ENCODE data around the gene DDX46.

DDX46 gene

DNA sequence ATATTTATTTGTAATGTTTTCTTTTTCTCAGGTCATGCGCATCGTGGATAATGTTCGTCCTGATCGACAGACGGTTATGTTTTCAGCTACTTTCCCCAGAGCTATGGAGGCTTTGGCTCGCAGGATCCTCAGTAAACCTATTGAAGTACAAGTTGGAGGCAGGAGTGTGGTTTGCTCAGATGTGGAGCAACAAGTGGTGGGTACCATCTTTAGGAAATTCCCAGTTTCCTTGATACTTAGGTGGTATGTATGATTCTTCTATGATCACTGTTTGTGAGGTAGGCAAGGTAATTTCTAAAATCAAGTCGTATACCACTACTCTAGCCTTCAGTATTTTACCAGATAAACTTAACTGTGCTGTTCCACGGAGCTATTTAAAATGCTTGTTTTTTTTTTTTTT is 36.2 kb downstream of the DDX46 start:
- H3K4me3 ChIP-seq (ENCODE audit: low read length) = no peak overlapping the region
- no peaks in the 10 kb centered on the region for H3K9me3 ChIP-seq (ENCODE audit: low read length)
- no peaks in the 10 kb centered on the region for H3K4me1 ChIP-seq (ENCODE audit: insufficient read depth, low read length)
- no peaks in the 10 kb centered on the region for H3K27me3 ChIP-seq (ENCODE audit: insufficient read depth, low read length)
- H3K36me3 ChIP-seq (ENCODE audit: insufficient read depth, low read length) = peaks cover 80% of the 10 kb centered on the region
- no peak overlapping the region for H2AFZ ChIP-seq (ENCODE audit: low read depth, low read length)

DNA sequence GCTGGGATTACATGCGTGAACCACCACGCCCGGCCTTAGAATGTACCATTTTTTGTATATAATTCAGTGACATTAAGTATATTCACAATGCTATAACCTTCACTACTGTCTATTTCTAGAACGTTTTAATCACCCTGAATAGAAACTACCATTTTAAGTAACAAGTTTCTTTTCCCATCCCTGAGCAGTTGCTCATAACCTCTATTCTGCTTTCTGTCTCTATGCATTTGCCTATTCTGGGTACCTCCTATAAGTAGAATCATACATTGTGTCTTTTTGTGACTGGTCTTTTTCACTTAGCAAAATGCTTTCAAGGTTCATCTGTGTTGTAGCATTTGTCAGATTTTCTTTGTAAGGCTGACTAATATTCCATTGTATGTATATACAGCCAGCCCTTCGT is 39.9 kb downstream of the DDX46 start:
- H2AFZ ChIP-seq (ENCODE audit: low read depth, low read length) = no peak overlapping the region
- no peaks in the 10 kb centered on the region for H3K4me1 ChIP-seq (ENCODE audit: insufficient read depth, low read length)
- H3K4me3 ChIP-seq (ENCODE audit: low read length) = no peak overlapping the region
- no peaks in the 10 kb centered on the region for H3K27me3 ChIP-seq (ENCODE audit: insufficient read depth, low read length)
- H3K9me3 ChIP-seq (ENCODE audit: low read length) = no peaks in the 10 kb centered on the region
- peaks cover 78% of the 10 kb centered on the region for H3K36me3 ChIP-seq (ENCODE audit: insufficient read depth, low read length)

DNA sequence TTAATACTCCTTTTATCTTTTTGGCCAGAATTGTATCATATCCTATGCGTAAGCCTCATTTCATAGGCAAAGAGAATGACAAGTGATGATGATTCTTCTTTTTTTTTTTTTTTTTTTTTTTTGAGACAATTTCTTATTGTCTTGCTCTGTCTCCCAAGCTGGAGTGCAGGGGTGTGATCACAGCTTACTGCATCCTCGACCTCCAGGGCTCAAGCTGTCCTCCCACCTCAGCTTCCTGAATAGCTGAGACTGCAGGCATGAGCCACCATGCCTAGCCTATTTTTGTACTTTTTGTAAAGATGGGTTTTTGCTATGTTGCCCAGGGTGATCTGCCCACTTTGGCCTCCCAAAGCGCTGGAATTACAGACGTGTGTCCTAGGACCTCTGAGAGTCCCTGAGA is 45.2 kb downstream of the DDX46 start:
- H2AFZ ChIP-seq (ENCODE audit: low read depth, low read length) = no peak overlapping the region
- H3K9me3 ChIP-seq (ENCODE audit: low read length) = no peaks in the 10 kb centered on the region
- H3K36me3 ChIP-seq (ENCODE audit: insufficient read depth, low read length) = peaks cover 72% of the 10 kb centered on the region
- H3K27me3 ChIP-seq (ENCODE audit: insufficient read depth, low read length) = no peaks in the 10 kb centered on the region
- no peaks in the 10 kb centered on the region for H3K4me1 ChIP-seq (ENCODE audit: insufficient read depth, low read length)
- no peak overlapping the region for H3K4me3 ChIP-seq (ENCODE audit: low read length)

DNA sequence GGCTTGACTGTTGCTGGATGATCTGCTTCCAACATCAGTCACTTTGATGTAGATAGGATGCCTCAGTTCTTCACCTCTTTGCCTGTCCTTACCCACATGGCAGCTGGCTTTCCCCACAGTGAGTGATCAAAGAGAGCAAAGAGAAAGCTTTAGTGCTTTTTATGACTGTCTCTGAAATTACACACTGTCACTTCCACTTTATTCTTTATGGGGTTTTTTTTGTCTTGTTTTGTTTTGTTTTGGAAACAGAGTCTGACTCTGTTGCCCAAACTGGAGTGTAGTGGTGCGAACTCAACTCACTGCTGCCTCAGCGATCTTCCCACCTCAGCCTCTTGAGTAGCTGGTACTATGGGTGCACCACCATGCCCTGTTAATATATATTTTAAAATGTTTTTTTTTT is 54.8 kb downstream of the DDX46 start:
- no peaks in the 10 kb centered on the region for H3K9me3 ChIP-seq (ENCODE audit: low read length)
- no peaks in the 10 kb centered on the region for H3K4me1 ChIP-seq (ENCODE audit: insufficient read depth, low read length)
- H3K36me3 ChIP-seq (ENCODE audit: insufficient read depth, low read length) = peaks cover 71% of the 10 kb centered on the region
- no peak overlapping the region for H2AFZ ChIP-seq (ENCODE audit: low read depth, low read length)
- no peaks in the 10 kb centered on the region for H3K27me3 ChIP-seq (ENCODE audit: insufficient read depth, low read length)
- H3K4me3 ChIP-seq (ENCODE audit: low read length) = no peak overlapping the region

DNA sequence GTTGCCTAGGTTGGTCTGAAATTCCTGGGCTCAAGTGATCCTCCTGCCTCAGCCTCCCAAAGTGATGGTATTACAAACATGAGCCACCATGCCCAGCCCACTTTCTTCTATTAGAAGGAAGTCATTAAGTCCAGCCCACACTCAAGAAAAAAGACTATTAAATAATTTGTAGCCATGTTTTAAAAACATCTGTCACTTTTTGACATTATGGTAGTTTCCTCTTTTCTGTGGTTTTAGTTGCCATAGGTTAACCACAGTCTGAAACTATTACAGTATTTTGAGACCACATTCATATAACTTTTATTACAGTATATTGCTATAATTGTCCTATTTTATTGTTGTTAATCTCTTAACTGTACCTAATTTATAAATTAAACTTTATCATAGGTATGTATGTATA is 55.2 kb downstream of the DDX46 start:
- Histone ChIP-seq H3K36me3 (ENCODE audit: insufficient read depth, low read length) (peaks cover 70% of the 10 kb centered on the region), H2AFZ (ENCODE audit: low read depth, low read length) (no peak overlapping the region), H3K27me3 (ENCODE audit: insufficient read depth, low read length) (no peaks in the 10 kb centered on the region), H3K4me1 (ENCODE audit: insufficient read depth, low read length) (no peaks in the 10 kb centered on the region), H3K4me3 (ENCODE audit: low read length) (no peak overlapping the region), H3K9me3 (ENCODE audit: low read length) (no peaks in the 10 kb centered on the region)

DNA sequence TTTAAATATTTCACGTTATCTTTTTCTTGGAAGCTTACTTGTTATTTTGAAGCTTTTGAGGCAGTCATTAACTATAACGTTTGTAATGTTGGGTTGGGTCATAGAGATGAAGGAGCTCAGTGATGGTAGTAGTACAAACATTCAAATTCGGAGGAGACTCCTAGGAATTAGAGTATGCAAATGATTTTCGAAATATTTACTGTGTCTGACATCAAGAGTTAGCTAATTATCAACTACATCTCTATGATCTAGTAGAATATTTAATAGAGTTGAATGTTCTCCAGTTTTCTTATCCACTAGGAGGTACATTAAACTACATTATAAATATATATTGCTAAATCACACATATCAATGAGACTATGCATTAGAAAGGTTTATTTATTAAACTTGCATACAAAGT is 58.4 kb downstream of the DDX46 start:
- H3K36me3 ChIP-seq (ENCODE audit: insufficient read depth, low read length) = peaks cover 76% of the 10 kb centered on the region
- H2AFZ ChIP-seq (ENCODE audit: low read depth, low read length) = no peak overlapping the region
- no peaks in the 10 kb centered on the region for H3K4me1 ChIP-seq (ENCODE audit: insufficient read depth, low read length)
- H3K27me3 ChIP-seq (ENCODE audit: insufficient read depth, low read length) = no peaks in the 10 kb centered on the region
- no peak overlapping the region for H3K4me3 ChIP-seq (ENCODE audit: low read length)
- no peaks in the 10 kb centered on the region for H3K9me3 ChIP-seq (ENCODE audit: low read length)

DNA sequence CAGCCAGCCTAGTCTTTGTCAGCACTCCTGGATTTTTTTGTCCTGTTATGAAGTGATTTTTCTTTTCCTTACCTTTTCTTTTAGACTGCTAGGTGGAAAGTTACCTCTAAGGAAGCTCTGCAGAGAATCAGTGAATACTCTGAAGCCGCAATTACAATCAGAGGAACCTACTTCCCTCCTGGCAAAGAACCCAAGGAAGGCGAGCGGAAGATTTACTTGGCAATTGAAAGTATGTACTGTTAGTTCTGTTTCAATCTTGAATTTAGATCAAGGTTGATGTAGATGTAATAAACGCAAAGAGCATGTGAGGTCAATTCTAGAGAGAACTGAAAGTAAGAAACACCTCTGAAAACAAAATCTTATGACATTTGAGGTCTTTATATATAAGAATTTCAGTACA is 60.2 kb downstream of the DDX46 start:
- Histone ChIP-seq H3K4me1 (ENCODE audit: insufficient read depth, low read length) (no peaks in the 10 kb centered on the region), H3K27me3 (ENCODE audit: insufficient read depth, low read length) (no peaks in the 10 kb centered on the region), H3K36me3 (ENCODE audit: insufficient read depth, low read length) (peaks cover 79% of the 10 kb centered on the region), H3K9me3 (ENCODE audit: low read length) (no peaks in the 10 kb centered on the region), H2AFZ (ENCODE audit: low read depth, low read length) (no peak overlapping the region), H3K4me3 (ENCODE audit: low read length) (no peak overlapping the region)

DNA sequence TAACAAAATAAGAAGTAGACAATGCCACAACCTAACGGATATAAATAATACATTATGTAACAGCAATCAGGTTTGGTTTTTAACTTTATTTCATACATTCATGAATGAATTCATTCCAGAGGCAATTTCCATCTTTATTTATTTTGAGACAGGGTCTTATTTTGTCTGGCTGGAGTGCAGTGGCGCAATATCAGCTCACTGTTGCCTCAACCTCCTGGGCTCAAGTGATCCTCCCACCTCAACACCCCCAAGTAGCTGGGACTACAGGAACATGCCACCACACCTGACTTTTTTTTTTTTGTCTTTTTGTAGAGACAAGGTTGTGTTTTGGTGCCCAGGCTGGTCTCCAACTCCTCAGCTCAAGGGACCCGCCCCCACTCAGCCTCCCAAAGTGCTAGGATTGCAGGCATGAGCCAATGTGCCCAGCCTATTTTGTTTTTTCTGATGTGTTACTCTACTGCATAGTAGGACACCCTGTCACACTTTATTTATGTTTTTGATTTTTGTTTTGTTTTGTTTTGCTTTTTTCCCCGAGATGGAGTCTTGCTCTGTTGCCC is 60.9 kb downstream of the DDX46 start:
- no peak overlapping the region for H2AFZ ChIP-seq (ENCODE audit: low read depth, low read length)
- no peak overlapping the region for H3K4me3 ChIP-seq (ENCODE audit: low read length)
- H3K27me3 ChIP-seq (ENCODE audit: insufficient read depth, low read length) = no peaks in the 10 kb centered on the region
- H3K4me1 ChIP-seq (ENCODE audit: insufficient read depth, low read length) = no peaks in the 10 kb centered on the region
- no peaks in the 10 kb centered on the region for H3K9me3 ChIP-seq (ENCODE audit: low read length)
- peaks cover 77% of the 10 kb centered on the region for H3K36me3 ChIP-seq (ENCODE audit: insufficient read depth, low read length)

DNA sequence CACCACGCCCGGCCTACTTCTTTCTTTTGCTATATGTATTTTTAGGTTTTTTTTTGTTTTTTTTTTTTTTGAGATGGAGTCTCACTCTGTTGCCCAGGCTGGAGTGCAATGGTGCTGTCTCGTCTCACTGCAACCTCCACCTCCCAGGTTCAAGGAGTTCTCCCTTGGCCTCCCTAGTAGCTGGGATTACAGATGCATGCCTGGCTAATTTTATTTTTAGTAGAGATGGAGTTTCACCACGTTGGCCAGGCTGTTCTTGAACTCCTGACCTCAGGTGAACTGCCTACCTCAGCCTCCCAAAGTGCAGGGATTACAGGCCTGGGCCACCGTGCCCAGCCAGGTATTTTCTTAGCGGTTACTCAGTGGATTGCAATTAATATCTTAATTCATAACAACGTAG is 63.3 kb downstream of the DDX46 start:
- Histone ChIP-seq H3K27me3 (ENCODE audit: insufficient read depth, low read length) (no peaks in the 10 kb centered on the region), H3K36me3 (ENCODE audit: insufficient read depth, low read length) (peaks cover 77% of the 10 kb centered on the region), H3K4me3 (ENCODE audit: low read length) (no peak overlapping the region), H3K4me1 (ENCODE audit: insufficient read depth, low read length) (no peaks in the 10 kb centered on the region), H3K9me3 (ENCODE audit: low read length) (no peaks in the 10 kb centered on the region), H2AFZ (ENCODE audit: low read depth, low read length) (no peak overlapping the region)

DNA sequence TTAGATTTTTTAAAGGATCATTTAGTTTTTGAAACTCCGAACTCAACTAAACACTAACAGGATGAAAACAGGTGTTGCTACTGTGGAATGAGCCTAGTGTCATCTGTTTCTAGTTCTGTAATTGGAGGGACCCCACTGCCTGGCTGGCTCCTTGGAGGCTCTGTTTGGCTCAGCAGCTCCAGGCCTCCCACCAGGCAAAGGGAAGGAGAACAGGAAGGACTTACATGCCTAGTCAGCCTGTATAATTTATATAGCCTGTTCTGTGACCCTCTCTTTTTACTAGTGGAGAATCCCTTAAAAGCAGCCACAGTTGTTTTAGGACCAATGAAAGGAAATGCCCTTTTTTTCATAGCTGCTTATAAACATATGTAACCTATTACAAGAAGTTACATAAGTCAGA is 66.1 kb downstream of the DDX46 start:
- H3K4me1 ChIP-seq (ENCODE audit: insufficient read depth, low read length) = no peaks in the 10 kb centered on the region
- no peak overlapping the region for H2AFZ ChIP-seq (ENCODE audit: low read depth, low read length)
- no peaks in the 10 kb centered on the region for H3K9me3 ChIP-seq (ENCODE audit: low read length)
- no peak overlapping the region for H3K4me3 ChIP-seq (ENCODE audit: low read length)
- H3K36me3 ChIP-seq (ENCODE audit: insufficient read depth, low read length) = peaks cover 69% of the 10 kb centered on the region
- no peaks in the 10 kb centered on the region for H3K27me3 ChIP-seq (ENCODE audit: insufficient read depth, low read length)

DNA sequence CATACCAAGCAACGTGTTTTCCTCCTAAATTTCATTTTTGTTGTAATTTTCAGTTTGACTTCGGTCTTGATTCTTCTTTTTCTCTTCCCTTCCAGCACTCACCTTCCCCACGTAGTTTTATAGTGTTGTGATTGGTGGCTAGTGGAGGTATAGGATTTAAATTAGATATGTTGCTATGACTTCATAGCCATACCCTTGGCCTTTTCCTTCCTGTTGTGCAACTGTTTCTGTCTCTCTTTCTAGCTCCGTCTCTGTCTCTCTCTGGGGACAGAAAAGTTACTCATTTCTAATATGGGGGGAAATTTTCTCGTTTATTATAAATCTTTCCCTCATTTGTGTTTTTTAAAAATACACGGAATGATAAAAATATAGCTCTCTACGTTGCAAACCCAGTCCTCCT is 66.6 kb downstream of the DDX46 start:
- H3K36me3 ChIP-seq (ENCODE audit: insufficient read depth, low read length) = peaks cover 69% of the 10 kb centered on the region
- no peaks in the 10 kb centered on the region for H3K9me3 ChIP-seq (ENCODE audit: low read length)
- H3K4me3 ChIP-seq (ENCODE audit: low read length) = no peak overlapping the region
- H3K4me1 ChIP-seq (ENCODE audit: insufficient read depth, low read length) = no peaks in the 10 kb centered on the region
- no peak overlapping the region for H2AFZ ChIP-seq (ENCODE audit: low read depth, low read length)
- H3K27me3 ChIP-seq (ENCODE audit: insufficient read depth, low read length) = no peaks in the 10 kb centered on the region

DNA sequence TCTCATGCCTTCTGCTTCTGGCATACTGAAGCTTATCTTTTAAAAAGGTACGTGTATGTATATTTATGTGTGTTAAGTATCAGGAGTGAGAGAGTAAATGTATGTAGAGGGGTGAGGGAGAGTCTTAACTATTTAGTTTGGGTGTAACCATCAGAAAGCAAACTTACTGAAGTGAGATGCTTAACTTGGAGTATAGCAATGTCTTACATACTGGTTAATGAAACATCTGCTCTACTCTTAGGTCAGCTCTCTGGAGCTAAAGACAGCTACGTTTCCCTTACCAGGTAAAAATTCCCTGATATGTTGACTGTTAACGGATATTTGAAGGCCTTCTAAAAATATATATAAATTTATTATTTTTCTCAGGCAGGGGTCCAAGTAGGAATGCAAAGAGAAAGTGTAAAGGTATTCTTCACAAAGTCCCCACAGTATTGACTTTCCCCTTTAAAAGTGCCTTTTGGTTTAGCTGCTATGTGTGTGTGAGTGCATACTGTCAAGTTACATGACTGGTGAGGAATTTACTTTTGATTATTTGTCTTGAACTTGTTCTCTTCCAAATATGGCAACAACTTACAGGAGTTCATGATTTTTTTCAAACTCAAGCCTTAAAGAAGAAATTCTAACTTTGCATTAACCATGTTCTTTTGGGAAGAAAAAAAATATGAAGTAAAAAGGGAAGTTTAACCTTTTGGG is 74.9 kb downstream of the DDX46 start:
- no peaks in the 10 kb centered on the region for H3K27me3 ChIP-seq (ENCODE audit: insufficient read depth, low read length)
- no peak overlapping the region for H3K4me3 ChIP-seq (ENCODE audit: low read length)
- no peaks in the 10 kb centered on the region for H3K9me3 ChIP-seq (ENCODE audit: low read length)
- no peak overlapping the region for H2AFZ ChIP-seq (ENCODE audit: low read depth, low read length)
- peaks cover 47% of the 10 kb centered on the region for H3K36me3 ChIP-seq (ENCODE audit: insufficient read depth, low read length)
- H3K4me1 ChIP-seq (ENCODE audit: insufficient read depth, low read length) = no peaks in the 10 kb centered on the region

DNA sequence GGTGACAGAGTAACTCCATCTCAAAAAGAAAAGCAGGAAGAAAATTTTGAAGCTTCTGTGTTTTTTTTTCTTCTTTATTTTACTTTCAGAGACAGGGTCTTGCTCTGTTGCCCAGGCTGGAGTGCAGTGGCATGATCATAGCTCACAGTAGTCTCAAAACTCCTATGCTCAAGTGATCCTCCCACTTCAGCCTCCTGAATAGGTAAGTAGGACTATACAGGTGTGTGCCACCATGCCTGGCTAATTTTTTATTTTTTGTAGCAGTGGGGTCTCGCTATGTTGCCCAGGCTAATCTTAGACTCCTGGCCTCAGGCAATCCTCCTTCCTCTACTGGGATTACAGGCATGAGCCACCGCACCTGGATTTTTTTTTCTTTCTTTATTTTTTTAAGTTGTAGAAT is 77.0 kb downstream of the DDX46 start:
- Histone ChIP-seq H3K36me3 (ENCODE audit: insufficient read depth, low read length) (peaks cover 46% of the 10 kb centered on the region), H3K27me3 (ENCODE audit: insufficient read depth, low read length) (no peaks in the 10 kb centered on the region), H3K4me1 (ENCODE audit: insufficient read depth, low read length) (no peaks in the 10 kb centered on the region)

More for the DNA sequence above, 77.0 kb downstream of the DDX46 start:
- Histone ChIP-seq H3K9me3 (ENCODE audit: low read length) (no peaks in the 10 kb centered on the region), H2AFZ (ENCODE audit: low read depth, low read length) (no peak overlapping the region), H3K4me3 (ENCODE audit: low read length) (no peak overlapping the region)

All from neuron (in vitro differentiated cells).